Epithelial cell of esophagus (primary cell): ENCODE data around the gene CCNL1.
A peak's percentile ranks its signal among the peaks of the same experiment; 100 is the strongest.
"Not testable (repeated sequence)": the region's sequence is repeated elsewhere in the genome, so short reads cannot be mapped to it uniquely, and the experiment has no call there.

Source experiments
- DNase-seq: peaks from one replicate; pipeline ENCODE4 v3.0.0; 2010; ENCODE audit warnings: low read depth
- H3K4me3 ChIP-seq: 2 replicates; pipeline ENCODE4 v1.5.1; 2011; ENCODE audit warnings: mild to moderate bottlenecking, low read length, control low read depth
- CTCF ChIP-seq: IDR thresholded peaks from 2 replicates; pipeline ENCODE4 v1.5.1; 2011; ENCODE audit warnings: low read depth, mild to moderate bottlenecking, low read length, control low read depth, inconsistent platforms; ENCODE audit not compliant: insufficient read depth; ENCODE audit errors: missing control alignments

The CCNL1 gene

GRCh38 chr3:157159762-157160657 lies at the start of gene CCNL1:
TSS of gene CCNL1 (minus strand) at chr3:157160147. CDS start at chr3:157160094, 53 bp downstream.
- peak within 1 kb of the TSS; percentile 94 for H3K4me3 ChIP-seq
- peak; percentile 99 for DNase-seq
- no peak for TF ChIP-seq CTCF

GRCh38 chr3:157204880-157205279 lies 44.9 kb upstream of the CCNL1 start:
- TF ChIP-seq CTCF: no peak
- no peak for DNase-seq
- H3K4me3 ChIP-seq: no peak overlapping the region

- DNase-seq: peak; percentile 44
- H3K4me3 ChIP-seq: no peak overlapping the region
- no peak for TF ChIP-seq CTCF
These were observed 44.5 kb upstream of the CCNL1 start for GRCh38 chr3:157204431-157204830.

GRCh38 chr3:157201648-157202278 lies 41.8 kb upstream of the CCNL1 start:
- TF ChIP-seq CTCF: peak; percentile 48
- DNase-seq: peak; percentile 57
- no peak overlapping the region for H3K4me3 ChIP-seq

GRCh38 chr3:157199841-157200240 lies 39.9 kb upstream of the CCNL1 start:
- no peak for TF ChIP-seq CTCF
- H3K4me3 ChIP-seq: no peak overlapping the region
- no peak for DNase-seq

- TF ChIP-seq CTCF: no peak
- DNase-seq: no peak
- H3K4me3 ChIP-seq: no peak overlapping the region
These were observed 36.0 kb upstream of the CCNL1 start for GRCh38 chr3:157195965-157196364.

- not testable (repeated sequence) for DNase-seq, H3K4me3 ChIP-seq
These were observed 31.2 kb upstream of the CCNL1 start for GRCh38 chr3:157191149-157191548.
